Activated T-cell treated with anti-CD3 and anti-CD28 coated beads for 24 hours (primary cell): ENCODE measurements around the gene RCAN2.

Source experiments
- DNase-seq: peaks from one replicate; pipeline ENCODE4 v3.0.0-alpha.2; 2020; ENCODE audit warnings: low read depth

RCAN2 gene

GRCh38 chr6:46291275-46291633 is 200.0 kb downstream of the RCAN2 start:
- no peak for DNase-seq

DNA sequence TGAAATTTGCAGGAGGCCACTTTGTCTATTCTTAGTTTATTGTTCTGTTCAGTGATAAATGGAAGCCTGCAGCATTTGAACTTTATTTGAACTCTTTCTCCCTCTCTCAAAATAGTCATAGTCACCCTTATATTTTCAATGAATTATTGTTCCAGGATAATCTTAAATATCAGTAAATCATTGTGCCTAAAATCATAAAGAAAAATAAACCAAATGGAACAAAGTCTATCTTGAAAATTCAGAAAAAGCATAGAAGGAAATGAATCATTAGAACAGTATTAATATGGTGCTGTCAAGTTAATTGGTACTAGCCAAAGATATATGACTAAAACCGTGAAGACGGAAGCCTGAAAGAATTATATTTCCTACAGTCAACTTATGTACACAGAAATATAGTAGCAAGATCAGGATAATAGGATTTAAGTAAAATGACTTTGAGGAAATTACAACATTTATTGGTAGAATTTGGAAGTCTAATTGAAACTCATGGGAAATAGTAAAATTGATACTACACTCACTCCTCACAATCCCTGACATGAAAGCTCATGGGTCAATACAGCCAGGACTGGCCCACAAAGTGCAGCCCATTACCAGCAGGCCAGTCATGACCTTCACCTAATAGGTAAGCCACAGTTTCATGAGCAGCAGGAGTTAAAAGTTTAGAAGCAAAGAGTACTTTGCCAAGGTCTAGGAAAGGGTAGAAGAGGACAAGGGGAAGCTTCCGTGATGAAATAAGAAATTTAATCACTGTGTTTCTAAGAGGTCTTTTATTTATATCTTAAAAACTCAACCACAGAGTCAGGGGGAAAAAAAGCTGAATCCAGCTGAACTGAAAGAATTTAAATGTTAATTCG is 200.6 kb downstream of the RCAN2 start:
- DNase-seq = no peak

- DNase-seq = no peak
Observed at GRCh38 chr6:46289898-46290297, 201.4 kb downstream of the RCAN2 start.

DNA sequence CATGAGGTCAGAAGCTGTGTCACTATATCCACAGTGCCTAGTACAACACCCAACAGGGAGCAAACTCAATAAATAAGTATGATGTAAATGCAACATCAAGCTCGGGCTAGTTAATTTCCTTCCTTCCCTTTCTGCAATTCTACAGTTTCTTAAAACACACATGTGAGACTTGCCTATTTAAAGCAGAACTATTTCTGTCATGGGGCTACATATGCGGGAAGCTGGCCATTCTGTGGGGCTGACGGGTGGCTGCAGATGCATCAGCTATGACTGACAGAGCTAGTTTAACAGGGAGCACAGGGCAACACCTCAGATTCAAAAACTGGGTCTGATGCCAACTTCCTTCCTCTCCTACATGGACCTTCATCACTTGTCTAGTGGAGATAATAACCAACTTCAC is 202.4 kb downstream of the RCAN2 start:
- DNase-seq = no peak

- no peak for DNase-seq
Observed at GRCh38 chr6:46287681-46288080, 203.6 kb downstream of the RCAN2 start.

DNA sequence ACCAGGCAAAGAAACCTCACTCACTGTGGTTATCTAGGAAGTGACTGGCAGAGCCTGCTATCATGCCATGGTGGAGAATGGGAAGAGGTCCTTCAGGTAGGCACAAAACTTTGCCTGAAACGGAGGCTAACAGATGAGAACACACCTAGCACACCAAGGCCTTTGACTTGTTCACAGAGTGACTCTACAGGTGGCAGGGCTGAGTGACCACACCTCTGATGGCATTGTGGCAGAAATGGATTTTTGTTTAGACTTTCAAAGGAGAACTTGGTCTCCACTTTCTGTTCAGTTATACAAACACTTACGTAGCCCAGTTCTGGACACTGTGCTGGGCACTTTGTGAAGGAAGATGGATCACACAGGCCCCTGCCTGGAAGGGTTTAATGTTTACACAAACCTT is 204.2 kb downstream of the RCAN2 start:
- no peak for DNase-seq

GRCh38 chr6:46284475-46284874 is 206.8 kb downstream of the RCAN2 start:
- DNase-seq = no peak

GRCh38 chr6:46281110-46281509 is 210.1 kb downstream of the RCAN2 start:
- DNase-seq = no peak

DNA sequence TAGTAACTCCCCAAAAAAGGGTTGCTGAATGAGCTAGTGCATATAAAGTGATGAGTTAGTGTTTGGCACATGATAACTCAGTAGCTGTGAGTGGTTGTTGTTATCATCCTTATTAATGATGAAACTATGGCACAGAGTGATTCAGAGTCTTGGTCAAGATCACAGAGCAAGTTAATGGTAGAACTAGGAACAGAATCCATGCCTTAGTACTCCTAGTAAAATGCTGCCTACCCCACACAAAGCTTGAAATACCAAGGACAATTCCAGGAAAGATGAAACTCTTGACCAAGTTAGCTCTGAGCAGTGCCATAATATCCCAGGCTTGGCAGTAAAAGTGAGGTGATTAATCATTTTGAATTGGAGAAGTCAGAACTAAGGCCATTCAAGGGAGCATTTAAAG is 211.4 kb downstream of the RCAN2 start:
- no peak for DNase-seq

- no peak for DNase-seq
Observed at GRCh38 chr6:46276576-46277142, 214.6 kb downstream of the RCAN2 start.

- no peak for DNase-seq
Observed at GRCh38 chr6:46274502-46274901, 216.7 kb downstream of the RCAN2 start.

- DNase-seq = no peak
Observed at GRCh38 chr6:46273911-46274310, 217.3 kb downstream of the RCAN2 start.

- no peak for DNase-seq
Observed at GRCh38 chr6:46271728-46272127, 219.5 kb downstream of the RCAN2 start.

DNA sequence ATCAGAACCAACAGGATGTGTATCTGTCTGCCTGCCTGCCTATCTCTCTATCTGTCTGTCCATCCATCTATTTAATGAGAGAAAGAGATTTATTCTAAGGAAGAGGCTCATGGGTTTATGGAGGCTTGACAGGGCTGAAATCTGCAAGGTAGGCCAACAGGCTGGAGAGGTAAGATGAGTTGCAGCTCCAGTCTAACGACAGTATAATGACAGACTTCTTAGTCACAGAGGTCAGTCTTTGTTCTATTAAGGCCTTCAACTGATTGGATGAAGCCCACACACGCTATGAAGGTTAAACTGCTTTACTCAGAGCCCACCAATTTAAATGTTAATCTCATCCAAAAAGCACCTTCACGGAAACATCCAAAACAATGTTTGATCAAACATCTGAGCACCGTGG is 220.1 kb downstream of the RCAN2 start:
- DNase-seq = no peak

GRCh38 chr6:46270336-46270735 is 220.9 kb downstream of the RCAN2 start:
- DNase-seq = no peak

- DNase-seq = no peak
Observed at GRCh38 chr6:46269447-46270229, 221.6 kb downstream of the RCAN2 start.

DNA sequence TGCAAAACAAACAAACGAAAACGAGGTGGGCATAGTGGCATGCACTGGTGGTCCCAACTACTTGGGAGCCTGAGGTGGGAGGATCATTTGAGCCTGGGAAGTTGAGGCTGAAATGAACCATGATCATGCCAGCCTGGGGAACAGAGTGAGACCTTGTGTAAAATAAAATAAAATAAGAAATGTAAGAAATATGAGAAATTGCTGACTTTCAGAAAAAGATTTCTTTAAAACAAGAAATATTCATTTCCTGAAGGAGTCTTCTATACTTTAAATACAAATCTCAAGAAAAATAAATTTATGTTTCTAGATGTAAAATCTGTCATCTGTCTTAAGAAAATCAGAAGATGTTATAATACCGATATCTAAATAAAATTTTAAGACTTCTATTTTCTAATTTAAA is 223.7 kb downstream of the RCAN2 start:
- no peak for DNase-seq

GRCh38 chr6:46265373-46265772 is 225.9 kb downstream of the RCAN2 start:
- DNase-seq = no peak

- DNase-seq = no peak
Observed at GRCh38 chr6:46263707-46264086, 227.6 kb downstream of the RCAN2 start.

DNA sequence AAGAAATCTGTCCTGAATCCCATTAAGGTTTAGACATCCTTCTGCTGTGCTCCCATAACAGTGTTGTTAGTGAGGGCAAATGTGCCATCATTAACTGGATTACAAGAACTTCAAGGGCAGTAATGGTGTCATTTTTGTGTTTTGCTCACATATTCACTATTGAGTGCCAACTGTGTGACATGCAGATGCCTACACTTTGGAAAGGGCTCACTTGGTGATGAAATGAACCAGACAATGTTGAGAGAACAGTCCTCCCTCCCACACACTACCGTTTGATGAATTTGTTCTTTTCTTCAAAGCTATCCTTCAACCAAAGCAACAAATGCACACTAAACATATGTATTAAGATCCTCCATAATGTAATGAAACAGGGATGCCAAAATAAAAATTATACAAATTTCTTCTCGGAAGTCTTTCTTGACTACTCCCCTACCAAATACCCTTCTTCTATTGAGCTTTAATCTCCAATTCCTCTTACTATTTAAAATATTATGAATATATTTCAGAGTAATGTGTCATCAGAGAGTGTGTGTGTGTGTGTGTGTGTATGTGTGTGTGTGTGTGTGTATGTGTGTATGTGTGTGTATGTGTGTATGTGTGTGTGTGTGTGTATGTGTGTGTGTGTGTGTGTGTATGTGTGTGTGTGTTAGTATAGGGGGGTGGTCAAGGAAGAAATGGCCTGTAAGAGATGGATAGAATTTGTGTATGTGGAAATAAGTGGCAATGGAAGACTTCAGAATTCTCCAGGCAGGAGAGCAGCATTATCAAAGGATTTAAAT is 228.1 kb downstream of the RCAN2 start:
- no peak for DNase-seq

GRCh38 chr6:46258249-46258648 is 233.0 kb downstream of the RCAN2 start:
- DNase-seq = no peak

GRCh38 chr6:46255528-46255927 is 235.7 kb downstream of the RCAN2 start:
- DNase-seq = no peak
